ENCODE results near the gene CAB39L. TPM values are rescaled to one million over a fixed set of nuclear protein-coding genes. Genes with fewer than 3 reads are reported as not detected.

CAB39L gene
- total RNA-seq, 1 experiment from 2014 or later: 3.6 TPM

DNA sequence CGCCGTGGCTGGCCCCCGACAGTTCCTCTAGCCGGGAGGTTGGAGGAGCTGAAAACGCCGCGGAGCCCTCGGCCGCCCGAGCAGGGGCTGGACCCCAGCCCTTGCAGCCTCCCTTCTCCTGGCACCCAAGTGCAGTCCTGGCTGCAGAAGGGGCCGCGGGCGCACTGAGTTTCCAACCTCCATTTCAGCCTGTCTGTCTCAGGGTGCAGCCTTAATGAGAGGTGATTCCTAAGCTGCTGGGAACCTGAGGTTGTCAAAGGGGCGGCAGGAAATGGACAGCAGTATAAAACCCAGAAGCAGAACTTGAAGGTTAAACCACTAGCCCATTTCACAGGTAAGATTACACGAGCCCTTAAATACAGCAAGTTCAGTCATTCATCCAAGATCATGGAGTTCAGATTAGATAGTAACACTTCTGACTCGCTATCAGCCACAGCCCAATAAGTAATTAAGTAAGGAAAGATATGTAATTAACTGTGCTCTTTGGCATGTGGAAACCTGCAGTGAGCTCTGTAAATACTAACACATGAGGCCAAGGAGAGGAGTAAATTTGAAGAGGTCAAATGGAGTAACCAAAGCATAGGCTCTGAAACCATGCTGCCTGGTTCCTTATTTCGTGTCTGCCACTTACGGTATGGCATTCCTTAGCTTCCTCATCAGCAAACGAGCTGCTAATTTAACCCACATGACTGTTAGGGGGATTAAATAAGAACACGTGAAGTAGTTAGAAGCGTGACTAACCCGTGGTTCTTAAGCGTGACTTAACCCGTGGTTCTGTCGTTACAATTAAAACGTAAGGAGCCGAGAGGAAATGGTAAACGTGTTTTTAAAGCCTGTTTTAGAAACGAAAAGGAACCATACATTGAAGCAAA is 896 bp upstream of the CAB39L start:
- H3K27ac ChIP-seq (ENCODE audit: low read depth, low read length, poor library complexity, severe bottlenecking): peak overlapping the region; percentile 75
- CTCF ChIA-PET: no interaction called here
- H3K4me3 ChIP-seq (ENCODE audit: low read depth, low read length, poor library complexity, severe bottlenecking): peak overlapping the region; percentile 82
- H3K4me1 ChIP-seq (ENCODE audit: insufficient read depth, low read length, poor library complexity, severe bottlenecking): peaks cover 5% of the 10 kb centered on the region
- no peak for TF ChIP-seq EZH2 (IDR thresholded peaks at IDR 0.05; ENCODE audit: borderline replicate concordance, low read depth, low read length, poor library complexity, severe bottlenecking)
- TF ChIP-seq, protein P1, sequence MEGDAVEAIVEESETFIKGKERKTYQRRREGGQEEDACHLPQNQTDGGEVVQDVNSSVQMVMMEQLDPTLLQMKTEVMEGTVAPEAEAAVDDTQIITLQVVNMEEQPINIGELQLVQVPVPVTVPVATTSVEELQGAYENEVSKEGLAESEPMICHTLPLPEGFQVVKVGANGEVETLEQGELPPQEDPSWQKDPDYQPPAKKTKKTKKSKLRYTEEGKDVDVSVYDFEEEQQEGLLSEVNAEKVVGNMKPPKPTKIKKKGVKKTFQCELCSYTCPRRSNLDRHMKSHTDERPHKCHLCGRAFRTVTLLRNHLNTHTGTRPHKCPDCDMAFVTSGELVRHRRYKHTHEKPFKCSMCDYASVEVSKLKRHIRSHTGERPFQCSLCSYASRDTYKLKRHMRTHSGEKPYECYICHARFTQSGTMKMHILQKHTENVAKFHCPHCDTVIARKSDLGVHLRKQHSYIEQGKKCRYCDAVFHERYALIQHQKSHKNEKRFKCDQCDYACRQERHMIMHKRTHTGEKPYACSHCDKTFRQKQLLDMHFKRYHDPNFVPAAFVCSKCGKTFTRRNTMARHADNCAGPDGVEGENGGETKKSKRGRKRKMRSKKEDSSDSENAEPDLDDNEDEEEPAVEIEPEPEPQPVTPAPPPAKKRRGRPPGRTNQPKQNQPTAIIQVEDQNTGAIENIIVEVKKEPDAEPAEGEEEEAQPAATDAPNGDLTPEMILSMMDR (conservative IDR thresholded peaks at IDR 0.05; ENCODE audit: low read depth, low read length): no peak
- H3K27me3 ChIP-seq (replicated peaks; ENCODE audit: insufficient read depth, low read depth, low read length, poor library complexity): no peaks in the 10 kb centered on the region
- H3K9me3 ChIP-seq (ENCODE audit: low read depth, low read length, poor library complexity, severe bottlenecking): no peaks in the 10 kb centered on the region
- H3K36me3 ChIP-seq (ENCODE audit: insufficient read depth, low read length, poor library complexity, severe bottlenecking): no peaks in the 10 kb centered on the region
- TSS peak; percentile 33 for BruUV-seq (replicated peaks)
- peak; percentile 68 for DNase-seq (ENCODE audit: low spot score)
- POLR2A ChIA-PET (ENCODE audit: low non-redundant PET): no interaction called here
- intact Hi-C loops (cut with micrococcal nuclease; ENCODE audit: unreplicated experiment): loop anchor here (10.0 kb wide), 1 partner anchor 160 kb away; no protein-coding TSS in a partner anchor

DNA sequence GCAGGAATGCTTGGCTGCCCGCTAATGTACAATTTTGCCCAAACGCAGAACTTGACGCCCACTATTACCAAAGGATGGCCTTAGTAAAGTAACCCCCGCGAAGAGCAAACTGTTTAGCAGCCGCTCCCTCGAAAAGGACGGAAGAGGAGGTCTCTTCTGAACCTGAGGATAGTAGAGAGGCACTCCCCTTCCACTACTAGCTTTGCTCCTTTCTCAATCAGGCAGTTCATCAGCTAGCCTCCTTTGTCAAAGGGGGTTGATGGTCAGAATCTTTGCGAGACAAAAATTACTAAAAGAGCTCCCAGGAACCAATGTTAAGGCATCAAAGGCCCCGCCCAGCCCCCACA is 534 bp downstream of the CAB39L start:
- H3K27me3 ChIP-seq (replicated peaks; ENCODE audit: insufficient read depth, low read depth, low read length, poor library complexity): no peaks in the 10 kb centered on the region
- intact Hi-C loops (cut with micrococcal nuclease; ENCODE audit: unreplicated experiment): loop anchor here (10.0 kb wide), 1 partner anchor 161 kb away; no protein-coding TSS in a partner anchor

DNA sequence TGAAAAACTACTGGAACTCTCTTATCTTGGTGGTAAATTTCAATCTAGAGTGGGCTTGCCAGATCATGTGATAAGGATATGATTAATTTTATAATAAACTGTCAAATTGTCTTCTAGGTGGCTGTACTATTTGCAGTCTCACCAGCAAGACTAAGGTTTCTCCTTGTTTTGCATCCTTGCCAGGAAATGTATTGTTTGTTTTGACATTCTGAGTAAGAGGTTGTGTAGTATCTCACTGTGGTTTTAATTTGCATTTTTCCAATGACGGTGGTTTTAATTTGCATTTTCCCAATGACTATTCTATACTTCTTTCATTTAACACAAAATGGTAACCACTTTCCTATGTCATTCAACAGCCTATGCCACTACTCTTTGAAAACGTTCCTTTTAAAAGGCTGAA is 2.0 kb downstream of the CAB39L start:
- no TSS peak for BruUV-seq (replicated peaks)
- intact Hi-C loops (cut with micrococcal nuclease; ENCODE audit: unreplicated experiment): loop anchor here (10.0 kb wide), 1 partner anchor 163 kb away; no protein-coding TSS in a partner anchor
- Histone ChIP-seq H3K4me1 (ENCODE audit: insufficient read depth, low read length, poor library complexity, severe bottlenecking) (peaks cover 5% of the 10 kb centered on the region), H3K9me3 (ENCODE audit: low read depth, low read length, poor library complexity, severe bottlenecking) (no peaks in the 10 kb centered on the region), H3K27ac (ENCODE audit: low read depth, low read length, poor library complexity, severe bottlenecking) (no peak overlapping the region), H3K27me3 (replicated peaks; ENCODE audit: insufficient read depth, low read depth, low read length, poor library complexity) (no peaks in the 10 kb centered on the region), H3K36me3 (ENCODE audit: insufficient read depth, low read length, poor library complexity, severe bottlenecking) (no peaks in the 10 kb centered on the region), H3K4me3 (ENCODE audit: low read depth, low read length, poor library complexity, severe bottlenecking) (no peak overlapping the region)
- ChIA-PET POLR2A (ENCODE audit: low non-redundant PET) (no interaction called here), CTCF (no interaction called here)
- no peak for DNase-seq (ENCODE audit: low spot score)
- TF ChIP-seq EZH2 (IDR thresholded peaks at IDR 0.05; ENCODE audit: borderline replicate concordance, low read depth, low read length, poor library complexity, severe bottlenecking): no peak
- TF ChIP-seq, protein P1 (conservative IDR thresholded peaks at IDR 0.05; ENCODE audit: low read depth, low read length): no peak

More for the DNA sequence above, 534 bp downstream of the CAB39L start:
- BruUV-seq (replicated peaks): TSS peak; percentile 87
- TF ChIP-seq, protein P1 (conservative IDR thresholded peaks at IDR 0.05; ENCODE audit: low read depth, low read length): no peak
- no peak for TF ChIP-seq EZH2 (IDR thresholded peaks at IDR 0.05; ENCODE audit: borderline replicate concordance, low read depth, low read length, poor library complexity, severe bottlenecking)
- Histone ChIP-seq H3K27ac (ENCODE audit: low read depth, low read length, poor library complexity, severe bottlenecking) (peak overlapping the region; percentile 64), H3K4me1 (ENCODE audit: insufficient read depth, low read length, poor library complexity, severe bottlenecking) (peaks cover 5% of the 10 kb centered on the region), H3K4me3 (ENCODE audit: low read depth, low read length, poor library complexity, severe bottlenecking) (peak overlapping the region; percentile 82), H3K9me3 (ENCODE audit: low read depth, low read length, poor library complexity, severe bottlenecking) (no peaks in the 10 kb centered on the region), H3K36me3 (ENCODE audit: insufficient read depth, low read length, poor library complexity, severe bottlenecking) (no peaks in the 10 kb centered on the region)
- CTCF ChIA-PET: no interaction called here
- no peak for DNase-seq (ENCODE audit: low spot score)
- POLR2A ChIA-PET (ENCODE audit: low non-redundant PET): interaction anchor here (0.6 kb wide), 2 partner anchors 68 to 202 kb away, joined by 7 to 14 read pairs; no protein-coding TSS in a partner anchor
